Stomach (tissue), 9 donors: Measurements from ENCODE around the gene ZNF524. TPM values are rescaled to one million over a fixed set of nuclear protein-coding genes. Genes with fewer than 3 reads are reported as not detected.

Experiments used
- DNase-seq, 2 donors: peaks; one replicate each; pipeline versions ENCODE4 v3.0.0 to v3.0.0-alpha.2; 2013 to 2019
- H3K27ac ChIP-seq, 5 donors: fragments of 200-600 bp in 4 of 5; sonication (generic) in 4 of 5; one replicate each; pipeline ENCODE4 v1.5.1; 2013 to 2019; ENCODE audit warnings: mild to moderate bottlenecking in 1 of 5, moderate library complexity in 1 of 5
- H3K27me3 ChIP-seq, 3 donors: fragments of 200-600 bp; sonication (generic); one replicate each; pipeline ENCODE4 v1.5.1; 2017 to 2019; ENCODE audit warnings: mixed run types in 1 of 3
- H3K36me3 ChIP-seq, 4 donors: fragments of 200-600 bp; sonication (generic); 1 replicate in 3 of 4; 2 replicates in 1 of 4; pipeline ENCODE4 v1.5.1; 2016 to 2019
- H3K4me1 ChIP-seq, 4 donors: fragments of 200-600 bp; sonication (generic); one replicate each; pipeline ENCODE4 v1.5.1; 2016 to 2019
- H3K4me3 ChIP-seq, 4 donors: fragments of 200-600 bp; sonication (generic) in 3 of 4; one replicate each; pipeline ENCODE4 v1.5.1; 2016 to 2019; ENCODE audit warnings: mild to moderate bottlenecking in 1 of 4
- H3K9me3 ChIP-seq, 4 donors: fragments of 200-600 bp; sonication (generic); one replicate each; pipeline ENCODE4 v1.5.1; 2016 to 2019
- CTCF ChIP-seq, 7 experiments: fragments of 450-650 bp in 4 of 7; fragments of 200-600 bp in 3 of 7; sonication (generic) in 3 of 7; IDR thresholded peaks; one replicate each; pipeline ENCODE4 v1.5.1; 2016 to 2019; ENCODE audit warnings: antibody characterized with exemption in 7 of 7, control low read depth in 2 of 7, mild to moderate bottlenecking in 1 of 7
- EP300 ChIP-seq: sonication (generic); formaldehyde crosslinking; IDR thresholded peaks from one replicate; pipeline ENCODE4 v1.6.1; 2017; ENCODE audit warnings: antibody characterized with exemption
- POLR2A ChIP-seq, 4 donors: fragments of 450-650 bp; IDR thresholded peaks; one replicate each; pipeline ENCODE4 v1.6.1; 2016; ENCODE audit warnings: antibody characterized with exemption in 4 of 4, control low read depth in 2 of 4, mild to moderate bottlenecking in 1 of 4, moderate library complexity in 1 of 4
- POLR2AphosphoS5 ChIP-seq, 3 donors: sonication (generic); formaldehyde crosslinking; IDR thresholded peaks; one replicate each; pipeline ENCODE4 v1.6.1; 2016; ENCODE audit warnings: antibody characterized with exemption in 3 of 3
- WGBS, 5 donors: extraction: QIAGEN DNeasy Blood & Tissue Kit in 3 of 5; methylation state at CpG; one replicate each; pipeline versions ENCODE4 v1.1.5 to v1.1.7; 2013 to 2018; 5-methylcytosine and 5-hydroxymethylcytosine counted together
- intact Hi-C: fragments of 100-400 bp; cut with DNase I; formaldehyde crosslinking; loops from one replicate; pipeline ENCODE4 v1.15.1; 2023; ENCODE audit warnings: low total_unique reads
- polyA plus RNA-seq, 3 donors: library from polyadenylated mRNA; stranded (reverse); fragments of 200-250 nt; gene quantifications; one replicate each; pipeline ENCODE4 v1.2.3, GENCODE V29; 2013
- total RNA-seq, 5 donors: library from RNA; depleted of rRNA; stranded (reverse); fragments of >200 nt; gene quantifications; one replicate each; pipeline versions ENCODE4 v1.1.0 to v1.2.3, GENCODE V29; 2014 to 2016
- donor health status: healthy with polysubstance abuse.
- donor health status: Bipolar disorder and iron deficiency.
- donor health status: healthy.

ZNF524 gene
- total and polyA plus RNA-seq, 8 donors, result 2.9 to 70.7 (median 53.6) TPM

GRCh38 chr19:55602104-55603001 lies 2.3 kb downstream of the ZNF524 start:
- intact Hi-C loops, result no loop called here
- 89 to 94% (median 92%) methylated on average over 11 to 60 of the region's 60 CpGs for WGBS, 5 donors
- Histone ChIP-seq H3K4me3 (peak overlapping the region in 1 of 4 donors; percentile 81), H3K4me1 (peaks cover 27 to 72% (median 61%) of the 10 kb centered on the region in 4 donors), H3K36me3 (peaks cover 3 to 24% (median 18%) of the 10 kb centered on the region in 4 donors), H3K9me3 (no peaks in the 10 kb centered on the region), H3K27me3 (no peaks in the 10 kb centered on the region), H3K27ac (peak overlapping the region in 2 of 5 donors; percentile 98 to 99)
- TF ChIP-seq CTCF (IDR thresholded peaks at IDR 0.05) (no peak), POLR2A (IDR thresholded peaks at IDR 0.05) (no peak), EP300 (no peak), POLR2AphosphoS5 (IDR thresholded peaks at IDR 0.05) (no peak)
- DNase-seq, result no peak

- 82 to 92% (median 85%) methylated on average over 19 to 21 of the region's 21 CpGs for WGBS, 5 donors
- peaks cover 27 to 76% (median 64%) of the 10 kb centered on the region in 4 donors for H3K4me1 ChIP-seq
- no peaks in the 10 kb centered on the region for H3K9me3 ChIP-seq
- no peak for TF ChIP-seq POLR2AphosphoS5 (IDR thresholded peaks at IDR 0.05)
- TF ChIP-seq POLR2A (IDR thresholded peaks at IDR 0.05), result no peak
- no peak for TF ChIP-seq CTCF (IDR thresholded peaks at IDR 0.05)
- TF ChIP-seq EP300, result no peak
- H3K36me3 ChIP-seq, result peaks cover 0 to 23% (median 13%) of the 10 kb centered on the region in 4 donors
- H3K27ac ChIP-seq, result peak overlapping the region in 2 of 5 donors; percentile 13 to 32
- no peaks in the 10 kb centered on the region for H3K27me3 ChIP-seq
- intact Hi-C loops, result no loop called here
- no peak overlapping the region for H3K4me3 ChIP-seq
- no peak for DNase-seq
Measured at GRCh38 chr19:55603115-55603514, 3.0 kb downstream of the ZNF524 start.

DNA sequence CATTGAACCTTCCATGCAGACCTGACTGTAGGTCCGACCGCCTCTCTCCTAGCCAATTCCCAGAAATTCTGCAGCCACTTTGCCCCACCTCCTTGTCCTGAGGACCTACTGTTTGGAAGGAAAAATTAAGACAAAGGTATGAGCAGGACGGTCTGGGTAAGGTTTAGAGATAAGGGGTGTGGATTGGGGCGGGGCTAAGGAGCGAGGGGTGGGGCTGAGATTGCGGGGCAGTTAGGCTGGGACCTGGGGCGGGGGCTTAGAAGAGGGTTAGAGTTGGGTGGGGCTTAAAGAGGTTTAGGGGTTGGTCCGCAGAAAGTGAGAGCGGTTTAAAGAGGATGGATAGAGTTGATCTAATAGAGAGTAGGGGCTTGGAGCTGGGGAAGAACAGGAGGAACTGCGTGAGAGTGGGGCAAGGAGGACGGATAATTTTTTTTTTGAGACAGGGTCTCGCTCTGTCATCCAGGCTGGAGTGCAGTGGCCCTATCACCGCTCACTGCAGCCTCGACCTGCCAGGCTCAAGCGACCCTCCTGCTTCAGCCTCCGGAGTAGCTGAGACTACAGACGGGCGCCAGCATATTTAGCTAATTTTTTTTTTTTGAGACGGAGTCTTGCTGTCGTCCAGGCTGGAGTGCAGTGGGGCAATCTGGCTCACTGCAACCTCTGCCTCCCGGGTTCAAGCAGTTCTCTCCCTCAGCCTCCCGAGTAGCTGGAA lies 3.6 kb downstream of the ZNF524 start:
- WGBS, 5 donors, result 57 to 72% (median 66%) methylated on average over 22 of the region's 22 CpGs
- intact Hi-C loops, result no loop called here
- TF ChIP-seq CTCF (IDR thresholded peaks at IDR 0.05) (no peak), EP300 (no peak), POLR2AphosphoS5 (IDR thresholded peaks at IDR 0.05) (no peak), POLR2A (IDR thresholded peaks at IDR 0.05) (no peak)
- H3K36me3 ChIP-seq, result peaks cover 0 to 25% (median 13%) of the 10 kb centered on the region in 4 donors
- peak overlapping the region in 4 of 5 donors; percentile 94 to 98 (median 96) for H3K27ac ChIP-seq
- no peaks in the 10 kb centered on the region for H3K27me3 ChIP-seq
- H3K9me3 ChIP-seq, result no peaks in the 10 kb centered on the region
- no peak for DNase-seq
- peaks cover 27 to 76% (median 64%) of the 10 kb centered on the region in 4 donors for H3K4me1 ChIP-seq
- H3K4me3 ChIP-seq, result peak overlapping the region in 1 of 4 donors; percentile 79

GRCh38 chr19:55605207-55605636 lies 5.1 kb downstream of the ZNF524 start:
- peaks cover 27 to 85% (median 64%) of the 10 kb centered on the region in 4 donors for H3K4me1 ChIP-seq
- 0% methylated on average over 17 to 39 of the region's 43 CpGs for WGBS, 5 donors
- intact Hi-C loops, result no loop called here
- H3K27ac ChIP-seq, result peak overlapping the region; percentile 94 to 98 (median 97)
- H3K36me3 ChIP-seq, result peaks cover 0 to 40% (median 27%) of the 10 kb centered on the region in 4 donors
- H3K4me3 ChIP-seq, result peak overlapping the region; percentile 79 to 98 (median 83)
- H3K27me3 ChIP-seq, result no peaks in the 10 kb centered on the region
- TF ChIP-seq POLR2A (IDR thresholded peaks at IDR 0.05), result no peak
- peak; percentile 39 to 85 (median 59) for TF ChIP-seq POLR2AphosphoS5 (IDR thresholded peaks at IDR 0.05)
- no peak for TF ChIP-seq CTCF (IDR thresholded peaks at IDR 0.05)
- peak; percentile 99 for DNase-seq
- H3K9me3 ChIP-seq, result no peaks in the 10 kb centered on the region
